GM12891 (cell line): ENCODE data around the gene SLC22A14.

Experiments used
- DNase-seq: peaks from one replicate; pipeline ENCODE4 v3.0.0; 2011; ENCODE audit warnings: low spot score; ENCODE audit not compliant: insufficient read length
- FAIRE-seq: peaks from 2 replicates; lab custom pipeline; 2011; peaks lifted over from hg19 to GRCh38; lab: Jason Lieb, UNC
- PAX5 ChIP-seq: IDR thresholded peaks from 2 replicates; pipeline ENCODE4 v1.6.1; 2011; ENCODE audit warnings: low read length, moderate library complexity, mild to moderate bottlenecking; ENCODE audit not compliant: insufficient read depth, severe bottlenecking
- POLR2A ChIP-seq: IDR thresholded peaks from 2 replicates; pipeline ENCODE4 v1.6.1; 2011; ENCODE audit warnings: low read depth, low read length, control low read depth
- POLR2AphosphoS5 ChIP-seq: IDR thresholded peaks from 2 replicates; pipeline ENCODE4 v1.6.1; 2011; ENCODE audit warnings: low read depth, low read length, control low read depth
- POU2F2 ChIP-seq: IDR thresholded peaks from 2 replicates; pipeline ENCODE4 v1.6.1; 2011; ENCODE audit warnings: low read depth, mild to moderate bottlenecking, control low read depth, low read length, moderate library complexity
- SPI1 ChIP-seq: IDR thresholded peaks from 2 replicates; pipeline ENCODE4 v1.6.1; 2011; ENCODE audit warnings: low read depth, low read length, control low read depth
- TAF1 ChIP-seq: IDR thresholded peaks from 2 replicates; pipeline ENCODE4 v1.6.1; 2011; ENCODE audit warnings: low read depth, low read length, control low read depth

The SLC22A14 gene

GRCh38 chr3:38323060-38323459, 41.0 kb downstream of the SLC22A14 start:
- no peak for DNase-seq
- TF ChIP-seq SPI1 (no peak), POU2F2 (no peak)
- no peak for FAIRE-seq

DNA sequence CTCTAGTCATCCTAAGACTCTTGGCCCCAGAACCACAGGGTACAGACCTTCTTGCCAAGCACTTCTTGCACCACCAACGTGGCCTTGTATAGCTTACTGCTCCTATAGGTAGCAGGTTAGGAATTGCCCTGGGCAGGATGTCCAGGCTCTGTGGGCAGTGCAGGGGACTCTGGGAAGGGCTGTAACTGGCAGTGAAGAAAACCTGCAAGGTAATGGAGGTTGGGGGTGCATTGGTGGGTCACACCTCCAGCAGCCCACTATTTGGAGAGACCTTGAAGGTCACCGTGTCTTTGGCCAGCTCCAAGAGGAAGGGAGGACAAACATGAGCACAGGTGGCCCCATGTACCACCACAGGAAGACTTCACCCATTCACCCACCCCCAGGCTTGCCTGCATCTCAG, 43.2 kb downstream of the SLC22A14 start:
- TF ChIP-seq TAF1 (no peak), PAX5 (no peak), POLR2AphosphoS5 (no peak), POU2F2 (no peak), SPI1 (no peak)
- no peak for FAIRE-seq
- DNase-seq = no peak

DNA sequence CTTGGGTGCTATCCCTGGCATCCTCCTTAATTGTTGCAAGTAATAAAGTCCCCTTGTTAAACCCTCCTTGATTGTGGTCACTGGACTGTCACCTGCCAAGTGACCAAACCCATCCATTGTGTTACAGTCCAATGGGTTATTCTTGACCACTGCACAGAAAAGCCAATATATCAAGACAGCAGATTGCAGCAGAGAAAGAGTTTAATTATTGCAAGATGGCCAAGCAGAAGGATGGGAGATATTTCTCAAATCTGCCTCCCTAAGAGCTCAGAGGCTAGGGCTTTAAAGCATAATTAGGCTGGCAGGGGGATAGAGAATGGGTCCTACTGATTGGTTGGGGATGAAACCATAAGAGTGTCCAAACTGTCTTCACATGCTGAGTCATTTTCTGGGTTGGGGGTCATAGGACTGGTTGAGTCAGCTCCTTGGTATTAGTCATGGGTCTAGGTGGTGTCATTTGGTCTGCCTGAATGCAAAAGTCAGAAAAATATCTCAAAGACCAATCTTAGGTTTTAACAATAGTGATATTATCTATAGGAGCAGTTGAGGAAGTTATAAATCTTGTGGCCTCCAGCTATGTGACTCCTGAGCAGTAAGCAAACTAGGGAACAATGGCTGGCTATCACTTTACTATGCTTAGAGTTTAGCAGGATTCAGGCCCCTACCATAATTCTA, 45.4 kb downstream of the SLC22A14 start:
- FAIRE-seq (no peak), DNase-seq (no peak)
- TF ChIP-seq POU2F2 = no peak

GRCh38 chr3:38331257-38332022, 49.3 kb downstream of the SLC22A14 start:
- no peak for FAIRE-seq

DNA sequence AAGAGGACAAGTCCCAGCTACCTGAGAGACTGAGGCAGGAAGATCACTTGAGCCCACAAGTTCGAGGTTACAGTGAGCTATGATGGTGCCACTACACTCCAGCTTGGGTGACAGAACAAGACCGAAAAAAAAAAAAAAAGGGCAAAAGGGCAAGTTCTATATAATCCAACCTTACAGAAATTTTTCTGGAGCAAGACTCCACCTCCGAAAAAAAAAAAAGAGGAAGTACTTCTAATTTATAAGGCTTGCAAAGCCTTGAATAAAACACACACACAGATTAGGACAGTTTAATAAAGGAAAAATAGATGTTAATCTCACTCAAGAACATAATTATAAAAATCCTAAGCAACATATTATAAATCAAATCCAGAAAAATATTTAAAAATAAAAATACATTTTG, 50.1 kb downstream of the SLC22A14 start:
- no peak for DNase-seq
- FAIRE-seq = no peak
- TF ChIP-seq SPI1 (no peak), POU2F2 (no peak), POLR2AphosphoS5 (no peak), PAX5 (no peak), POLR2A (no peak)

More at GRCh38 chr3:38331257-38332022, 49.3 kb downstream of the SLC22A14 start:
- TF ChIP-seq POU2F2 = no peak
- no peak for TF ChIP-seq SPI1
- TF ChIP-seq POLR2AphosphoS5 = no peak
- no peak for TF ChIP-seq PAX5
- no peak for TF ChIP-seq POLR2A
- no peak for TF ChIP-seq TAF1
- DNase-seq = no peak

GRCh38 chr3:38334142-38335055, 52.3 kb downstream of the SLC22A14 start:
- FAIRE-seq (no peak), DNase-seq (no peak)
- TF ChIP-seq PAX5 = no peak
- TF ChIP-seq POLR2AphosphoS5 = no peak
- TF ChIP-seq TAF1 = no peak
- no peak for TF ChIP-seq POU2F2
- no peak for TF ChIP-seq SPI1
- no peak for TF ChIP-seq POLR2A

GRCh38 chr3:38335263-38335662, 53.2 kb downstream of the SLC22A14 start:
- no peak for TF ChIP-seq POLR2A
- TF ChIP-seq POLR2AphosphoS5 = no peak
- no peak for TF ChIP-seq PAX5
- TF ChIP-seq POU2F2 = no peak
- no peak for TF ChIP-seq SPI1
- TF ChIP-seq TAF1 = no peak
- no peak for DNase-seq
- FAIRE-seq = no peak

GRCh38 chr3:38337703-38338102, 55.6 kb downstream of the SLC22A14 start:
- no peak for DNase-seq
- no peak for FAIRE-seq
- TF ChIP-seq TAF1 (no peak), POLR2A (no peak), PAX5 (no peak), POU2F2 (no peak), POLR2AphosphoS5 (no peak), SPI1 (no peak)

DNA sequence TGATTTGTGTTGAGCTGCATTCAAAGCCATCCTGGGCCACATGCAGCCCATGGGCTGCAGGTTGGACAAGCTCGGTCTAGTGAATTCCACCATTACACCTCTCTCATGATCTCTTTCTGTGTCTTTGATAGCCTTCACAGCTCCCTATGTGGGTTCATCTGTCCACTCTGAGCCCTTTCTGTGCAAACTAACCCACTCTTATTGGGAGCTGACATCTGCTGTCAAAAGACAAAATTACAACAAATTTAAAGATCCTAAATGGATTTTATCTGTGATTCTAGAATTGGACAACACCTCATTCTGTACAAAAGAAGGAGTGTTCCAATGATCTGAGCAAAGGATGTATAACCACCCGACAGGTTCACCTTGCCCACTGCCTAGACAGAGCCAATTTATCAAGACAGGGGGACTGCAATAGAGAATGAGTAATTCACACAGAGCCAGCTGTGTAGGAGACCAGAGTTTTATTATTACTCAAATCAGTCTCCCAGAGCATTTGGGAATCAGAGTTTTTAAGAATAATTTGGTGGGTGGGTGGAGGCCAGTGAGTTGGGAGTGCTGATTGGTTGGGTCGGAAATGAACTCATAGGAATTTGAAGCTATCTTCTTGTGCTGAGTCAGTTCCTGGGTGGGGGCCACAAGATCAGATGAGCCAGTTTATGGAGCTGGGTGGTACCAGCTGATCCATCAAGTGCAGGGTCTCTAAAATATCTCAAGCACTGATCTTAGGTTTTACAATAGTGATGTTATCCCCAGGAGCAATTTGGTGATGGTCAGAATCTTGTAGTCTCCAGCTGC, 61.9 kb downstream of the SLC22A14 start:
- TF ChIP-seq POU2F2 (no peak), POLR2AphosphoS5 (no peak)
- no peak for FAIRE-seq
- DNase-seq = no peak
